LHCN-M2 (cell line): Measurements from ENCODE around the gene IQCN. TPM values are rescaled to one million over a fixed set of nuclear protein-coding genes. Genes with fewer than 3 reads are reported as not detected.

Experiments used
- DNase-seq: peaks from one replicate; pipeline ENCODE4 v3.0.0-alpha.2; 2012; ENCODE audit warnings: low read depth
- polyA plus RNA-seq: library from polyadenylated mRNA; unstranded; fragments of >200 nt; gene quantifications from one replicate; pipeline ENCODE4 v1.2.1, GENCODE V29; 2012; ENCODE audit warnings: missing spikeins
- total RNA-seq: library from RNA; depleted of rRNA; stranded (reverse); fragments of >200 nt; gene quantifications from 2 replicates; pipeline ENCODE4 v1.2.3, GENCODE V29; 2014; rRNA removed

Gene IQCN, protein sequence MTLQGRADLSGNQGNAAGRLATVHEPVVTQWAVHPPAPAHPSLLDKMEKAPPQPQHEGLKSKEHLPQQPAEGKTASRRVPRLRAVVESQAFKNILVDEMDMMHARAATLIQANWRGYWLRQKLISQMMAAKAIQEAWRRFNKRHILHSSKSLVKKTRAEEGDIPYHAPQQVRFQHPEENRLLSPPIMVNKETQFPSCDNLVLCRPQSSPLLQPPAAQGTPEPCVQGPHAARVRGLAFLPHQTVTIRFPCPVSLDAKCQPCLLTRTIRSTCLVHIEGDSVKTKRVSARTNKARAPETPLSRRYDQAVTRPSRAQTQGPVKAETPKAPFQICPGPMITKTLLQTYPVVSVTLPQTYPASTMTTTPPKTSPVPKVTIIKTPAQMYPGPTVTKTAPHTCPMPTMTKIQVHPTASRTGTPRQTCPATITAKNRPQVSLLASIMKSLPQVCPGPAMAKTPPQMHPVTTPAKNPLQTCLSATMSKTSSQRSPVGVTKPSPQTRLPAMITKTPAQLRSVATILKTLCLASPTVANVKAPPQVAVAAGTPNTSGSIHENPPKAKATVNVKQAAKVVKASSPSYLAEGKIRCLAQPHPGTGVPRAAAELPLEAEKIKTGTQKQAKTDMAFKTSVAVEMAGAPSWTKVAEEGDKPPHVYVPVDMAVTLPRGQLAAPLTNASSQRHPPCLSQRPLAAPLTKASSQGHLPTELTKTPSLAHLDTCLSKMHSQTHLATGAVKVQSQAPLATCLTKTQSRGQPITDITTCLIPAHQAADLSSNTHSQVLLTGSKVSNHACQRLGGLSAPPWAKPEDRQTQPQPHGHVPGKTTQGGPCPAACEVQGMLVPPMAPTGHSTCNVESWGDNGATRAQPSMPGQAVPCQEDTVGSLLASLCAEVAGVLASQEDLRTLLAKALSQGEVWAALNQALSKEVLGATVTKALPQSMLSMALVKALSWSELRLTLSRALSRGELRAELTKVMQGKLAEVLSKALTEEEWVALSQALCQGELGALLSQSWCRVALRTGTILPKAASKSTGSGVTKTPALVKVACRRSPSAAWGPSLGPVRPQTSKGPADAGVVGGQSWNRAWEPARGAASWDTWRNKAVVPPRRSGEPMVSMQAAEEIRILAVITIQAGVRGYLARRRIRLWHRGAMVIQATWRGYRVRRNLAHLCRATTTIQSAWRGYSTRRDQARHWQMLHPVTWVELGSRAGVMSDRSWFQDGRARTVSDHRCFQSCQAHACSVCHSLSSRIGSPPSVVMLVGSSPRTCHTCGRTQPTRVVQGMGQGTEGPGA (N-terminal part only)
- total RNA-seq: 0.06 and 0.13 TPM in 2 replicates
- polyA plus RNA-seq: 0.27 TPM

DNA sequence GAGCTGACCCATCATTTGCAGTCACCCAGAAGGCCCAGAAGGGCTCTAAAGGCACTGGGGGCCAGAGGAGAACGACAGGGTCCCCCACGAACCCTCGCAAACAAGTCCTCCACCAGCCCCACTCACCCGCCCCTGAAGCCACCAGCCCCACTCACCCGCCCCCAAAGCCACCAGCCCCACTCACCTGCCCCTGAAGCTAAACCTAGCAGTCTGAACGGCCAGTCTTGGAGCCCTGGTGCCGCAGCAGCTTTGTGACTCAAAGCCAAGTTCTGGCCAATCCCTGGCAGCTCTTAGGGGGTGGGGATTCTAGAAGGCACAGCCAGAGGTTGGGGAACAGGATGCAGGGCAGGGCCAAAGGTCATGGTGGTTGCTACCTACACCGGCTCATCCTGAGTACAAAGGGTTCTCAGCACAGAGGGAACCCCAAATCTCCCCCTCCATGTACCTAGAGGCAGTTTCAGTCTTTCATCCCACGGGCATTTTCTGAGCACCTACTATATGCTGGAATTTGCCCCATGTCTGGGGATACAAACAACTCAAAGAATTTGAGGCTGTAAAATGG lies at the start of gene IQCN:
Gene IQCN, minus strand, starts transcription at position 234 of the 562 bp plus-strand sequence. CDS start 4,974 bp downstream, outside the sequence.
- peak; percentile 43 for DNase-seq

DNA sequence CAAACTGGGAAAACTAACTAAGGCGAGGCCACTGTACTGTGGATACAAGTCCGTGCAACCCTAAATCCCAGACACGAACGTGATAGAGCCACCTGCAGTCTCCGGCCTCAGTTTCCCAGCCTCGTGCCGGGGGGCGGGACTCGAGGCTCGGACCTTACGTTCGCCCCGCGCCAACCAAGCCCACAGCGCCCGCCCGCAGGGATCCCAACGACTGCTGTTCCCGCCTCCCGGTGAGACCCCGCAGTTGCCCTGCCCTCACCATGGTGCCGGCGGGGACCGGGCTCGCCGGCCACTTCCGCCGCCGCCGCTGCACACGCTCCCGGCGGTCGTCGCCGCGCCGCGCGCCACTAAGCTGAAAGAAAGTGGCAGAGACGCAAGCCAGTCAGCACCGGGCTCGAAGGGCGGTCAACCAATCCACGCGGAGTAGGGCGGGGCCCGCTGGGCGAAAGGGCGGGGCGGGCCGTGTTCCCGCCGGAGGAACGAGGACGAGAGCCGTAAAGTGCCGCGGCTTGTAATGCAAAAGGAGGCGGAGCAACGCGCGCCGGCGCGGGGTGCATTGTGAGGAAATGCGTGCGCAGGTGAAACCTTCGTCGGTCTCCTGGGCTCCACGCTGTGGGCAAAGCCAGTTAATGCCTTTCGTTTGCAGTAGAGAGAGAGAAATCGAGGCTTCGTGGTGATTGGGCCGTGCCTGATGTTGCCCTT lies 48.7 kb upstream of the IQCN start, which contains the start of gene LSM4:
Gene LSM4, minus strand, starts transcription at position 318 of the 702 bp plus-strand sequence. Its CDS starts 56 bp downstream, at position 262.
- peak; percentile 97 for DNase-seq

DNA sequence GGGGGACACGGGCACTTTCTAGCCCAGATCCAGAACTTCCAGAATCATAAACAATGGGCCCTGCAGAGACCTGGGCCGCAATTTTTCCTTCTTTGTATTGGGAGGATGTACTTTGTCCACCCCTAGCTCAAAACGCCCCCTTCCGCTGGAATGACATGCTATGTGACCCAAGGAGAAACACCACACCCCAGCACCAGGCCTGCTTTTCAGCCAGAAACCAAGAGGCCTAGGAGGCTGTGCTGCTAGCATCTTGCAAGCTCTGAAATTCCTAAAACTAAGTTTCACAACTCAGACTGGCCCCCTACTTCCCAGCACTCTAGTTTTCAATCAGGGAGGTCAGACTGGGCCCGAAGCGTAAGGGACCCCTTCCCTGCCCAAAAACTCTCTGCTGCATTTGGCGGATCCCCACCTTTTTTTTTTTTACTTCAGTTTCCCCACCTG lies 48.1 kb upstream of the IQCN start:
- peak; percentile 71 for DNase-seq

DNA sequence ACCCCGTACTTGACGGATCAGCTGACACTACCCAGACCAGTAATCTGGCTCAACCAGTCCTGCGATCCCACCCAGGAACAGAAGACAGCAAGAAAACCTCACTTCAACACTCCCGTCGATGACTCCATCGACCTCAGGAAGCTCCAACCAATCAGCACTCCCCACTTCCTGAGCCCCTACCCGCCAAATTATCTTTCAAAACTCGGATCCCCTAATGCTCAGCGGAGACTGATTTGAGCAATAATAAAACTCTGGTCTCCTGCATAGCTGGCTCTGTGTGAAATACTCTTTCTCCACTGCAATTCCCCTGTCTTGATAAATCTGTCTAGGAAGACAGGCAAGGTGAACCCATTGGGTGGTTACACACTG lies 47.5 kb upstream of the IQCN start:
- peak; percentile 27 for DNase-seq

DNA sequence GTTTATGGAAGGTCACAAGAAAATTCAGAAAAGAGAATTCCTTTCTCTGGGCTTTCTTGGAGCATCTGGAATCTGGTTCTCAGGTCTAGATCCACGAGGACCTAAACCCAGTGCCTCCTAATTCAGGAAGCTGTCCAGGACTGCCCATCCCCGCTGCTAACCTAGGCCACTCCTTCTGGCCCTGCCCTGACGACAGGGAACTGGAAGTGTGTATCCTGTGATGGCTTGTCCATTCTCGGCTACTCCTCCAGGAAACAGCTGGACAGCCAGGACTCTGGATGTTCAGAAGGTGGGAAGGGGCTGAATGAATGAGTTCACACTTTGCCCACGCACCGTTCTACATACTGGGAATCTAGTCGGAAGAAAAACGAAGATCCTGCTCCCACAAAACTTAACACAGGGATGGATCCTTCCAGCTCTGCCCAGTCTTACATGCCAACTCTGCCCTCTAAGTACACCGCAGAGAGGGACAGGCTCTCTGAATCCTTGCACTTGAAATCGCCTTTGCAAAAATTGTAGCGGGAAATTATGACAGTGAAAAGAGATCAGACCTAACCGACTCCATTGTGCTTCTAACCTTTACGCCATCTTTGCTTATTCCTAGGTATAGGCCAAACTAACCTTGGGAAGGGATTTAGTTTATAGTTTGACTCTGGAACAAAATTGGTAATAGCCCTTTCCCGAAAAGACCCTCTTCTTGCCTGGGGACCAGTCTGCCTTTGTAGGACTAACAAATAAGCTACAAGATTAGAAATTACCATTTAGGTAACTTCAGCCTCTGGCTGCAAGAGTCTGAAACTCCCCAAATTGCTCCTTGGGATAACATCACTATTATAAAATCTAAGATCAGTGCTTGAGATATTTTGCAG lies 46.8 kb upstream of the IQCN start:
- DNase-seq: no peak

DNA sequence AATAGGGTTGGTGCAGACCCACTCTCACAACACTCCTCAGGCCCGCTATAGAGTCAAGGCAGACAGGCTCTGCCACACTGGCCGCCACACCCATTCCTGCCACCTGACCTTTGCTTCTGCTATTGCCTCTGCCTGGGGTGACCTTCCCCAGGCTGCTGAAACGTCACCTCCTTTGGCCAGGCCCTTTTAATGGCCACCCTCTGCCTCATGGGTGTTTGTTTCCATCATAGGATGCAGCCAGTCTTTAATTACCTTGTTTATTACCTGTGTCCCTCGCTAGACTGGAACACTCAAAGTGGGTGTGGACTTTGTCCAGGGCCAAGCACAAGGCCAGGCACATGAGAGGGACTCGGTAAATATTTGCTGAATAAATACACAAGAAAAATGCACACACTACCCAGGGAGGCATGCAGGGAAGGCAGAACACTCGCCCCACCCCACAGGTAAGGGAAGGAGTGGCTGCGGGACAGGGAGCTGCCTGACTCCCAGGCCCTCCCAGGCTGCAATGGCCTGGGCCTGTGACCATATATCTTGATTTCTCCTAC lies 45.4 kb upstream of the IQCN start:
- no peak for DNase-seq

DNA sequence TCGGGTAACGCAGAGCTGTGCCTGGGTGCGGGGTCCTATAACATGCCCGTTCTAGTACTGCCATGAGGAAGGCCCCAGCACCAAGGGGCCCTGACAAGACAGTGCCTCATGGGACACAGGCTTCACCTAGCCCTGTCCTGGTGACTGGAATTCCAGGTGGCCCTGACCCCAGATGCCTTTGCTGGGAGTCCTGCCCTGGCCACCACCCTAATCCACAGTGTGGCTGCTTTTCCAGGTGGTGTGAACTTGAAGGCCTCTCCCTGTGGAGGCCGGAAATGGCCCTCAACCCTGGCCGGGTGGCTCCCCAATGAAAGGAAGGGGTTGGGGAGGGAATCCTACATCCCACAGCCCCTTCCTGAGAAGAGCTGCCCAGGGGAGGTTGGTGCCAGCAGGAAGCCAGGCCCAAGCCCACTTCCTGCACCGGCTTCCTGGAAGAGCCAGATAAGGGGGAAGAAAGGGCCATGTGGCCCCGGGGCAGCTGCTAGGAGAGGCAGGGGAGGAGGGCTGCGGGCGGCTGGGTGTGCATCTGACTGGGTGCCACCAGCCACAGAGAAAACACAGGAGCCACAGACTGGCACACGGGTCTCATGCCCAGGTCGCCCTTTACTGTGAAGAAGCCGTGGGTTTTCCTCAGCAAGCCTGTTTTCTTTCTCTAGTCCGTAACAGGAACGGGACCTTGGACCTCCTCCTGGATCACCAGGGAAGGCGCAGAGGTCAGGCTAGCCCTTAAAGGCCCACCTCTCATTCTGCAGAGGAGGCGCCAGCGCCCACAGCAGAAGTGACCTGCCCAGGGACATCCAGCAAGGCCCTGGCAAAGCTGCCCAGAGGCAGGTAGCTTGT lies 43.9 kb upstream of the IQCN start:
- no peak for DNase-seq

DNA sequence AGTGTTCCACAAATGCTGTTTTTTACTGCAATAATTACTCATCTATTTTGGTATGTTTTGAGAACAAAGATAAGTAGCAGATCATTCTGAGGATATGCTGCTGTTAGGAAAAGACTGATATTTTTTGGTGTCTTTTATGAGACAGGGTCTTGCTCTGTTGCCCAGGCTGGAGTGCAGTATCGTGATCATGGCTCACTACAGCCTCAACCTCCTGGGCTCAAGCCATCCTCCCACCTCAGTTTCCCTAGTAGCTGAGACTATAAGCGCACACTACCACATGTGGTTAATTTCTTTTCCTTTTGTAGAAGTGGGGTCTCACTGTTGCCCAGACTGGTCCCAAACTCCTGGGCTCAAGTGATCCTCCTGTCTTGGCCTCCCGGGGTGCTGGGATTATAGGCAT lies 39.1 kb upstream of the IQCN start:
- no peak for DNase-seq

DNA sequence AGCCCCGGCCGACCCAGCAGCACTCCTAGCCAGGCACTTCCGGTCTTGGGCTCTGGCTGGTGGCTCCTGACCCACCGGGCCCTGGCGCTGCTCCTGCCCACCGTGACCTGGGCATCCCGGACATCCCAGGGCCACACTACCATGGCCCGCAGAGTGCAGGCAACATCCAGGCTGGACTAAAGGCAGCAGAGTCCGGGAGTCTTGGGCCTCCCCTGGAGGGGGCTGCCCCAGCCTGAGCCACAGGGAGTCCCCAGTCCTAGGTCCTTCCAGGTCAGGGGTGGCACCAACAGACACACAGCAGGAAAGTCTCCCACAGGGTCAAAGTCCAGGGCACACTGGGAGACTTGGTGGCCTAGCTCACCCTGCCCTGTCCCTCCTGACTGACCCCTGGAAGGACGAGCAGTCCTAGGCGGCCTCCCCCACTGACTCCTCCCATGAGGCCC lies 37.9 kb upstream of the IQCN start:
- no peak for DNase-seq

DNA sequence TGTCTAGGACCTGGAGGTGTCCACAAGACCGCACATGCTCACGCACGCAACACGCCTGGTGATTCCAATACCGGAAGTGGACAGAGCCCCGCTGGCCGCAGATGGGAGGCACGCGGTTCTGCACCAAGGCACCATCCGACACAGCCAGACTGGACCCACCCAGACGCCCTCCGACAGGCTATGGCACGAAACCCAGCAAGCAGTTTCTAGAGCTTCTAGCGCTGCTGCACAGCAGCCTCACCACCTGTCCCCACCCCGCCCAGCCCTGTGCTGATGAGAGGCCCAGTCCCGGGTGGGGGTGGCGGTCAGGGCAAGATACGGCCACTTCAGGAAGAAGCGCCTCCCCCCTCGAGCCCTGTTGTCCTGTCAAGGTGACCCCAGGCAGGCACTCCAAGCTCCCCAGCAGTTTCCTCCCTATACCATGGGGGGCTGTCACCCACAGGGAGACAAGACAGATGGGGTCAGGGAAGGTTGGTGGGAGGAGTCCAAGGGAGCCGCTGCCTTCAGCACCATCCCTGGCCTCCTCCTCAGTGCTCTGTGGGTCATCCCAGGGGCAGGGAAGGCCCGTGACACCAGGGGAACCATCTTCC lies 37.3 kb upstream of the IQCN start:
- DNase-seq: no peak

DNA sequence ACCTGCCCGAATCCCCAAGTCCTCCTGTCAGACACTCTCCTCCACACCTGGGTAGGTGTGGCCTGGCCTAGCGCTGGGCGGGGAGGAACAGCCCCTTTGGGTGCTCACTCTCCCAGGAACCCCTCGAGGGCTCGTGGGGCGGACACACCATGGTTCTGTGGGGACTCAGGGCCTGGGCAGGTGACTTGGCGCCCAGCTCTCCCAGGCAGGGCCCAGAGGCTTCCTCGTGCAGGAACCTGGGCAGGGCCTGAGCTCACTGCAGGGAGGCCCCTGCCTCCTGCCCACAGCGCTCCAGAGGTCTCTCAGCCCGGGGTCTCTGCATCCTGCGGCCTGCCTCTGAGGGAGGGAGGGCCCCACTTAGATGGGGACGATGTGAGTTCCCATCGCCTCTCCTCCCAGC lies 36.7 kb upstream of the IQCN start:
- DNase-seq: no peak

DNA sequence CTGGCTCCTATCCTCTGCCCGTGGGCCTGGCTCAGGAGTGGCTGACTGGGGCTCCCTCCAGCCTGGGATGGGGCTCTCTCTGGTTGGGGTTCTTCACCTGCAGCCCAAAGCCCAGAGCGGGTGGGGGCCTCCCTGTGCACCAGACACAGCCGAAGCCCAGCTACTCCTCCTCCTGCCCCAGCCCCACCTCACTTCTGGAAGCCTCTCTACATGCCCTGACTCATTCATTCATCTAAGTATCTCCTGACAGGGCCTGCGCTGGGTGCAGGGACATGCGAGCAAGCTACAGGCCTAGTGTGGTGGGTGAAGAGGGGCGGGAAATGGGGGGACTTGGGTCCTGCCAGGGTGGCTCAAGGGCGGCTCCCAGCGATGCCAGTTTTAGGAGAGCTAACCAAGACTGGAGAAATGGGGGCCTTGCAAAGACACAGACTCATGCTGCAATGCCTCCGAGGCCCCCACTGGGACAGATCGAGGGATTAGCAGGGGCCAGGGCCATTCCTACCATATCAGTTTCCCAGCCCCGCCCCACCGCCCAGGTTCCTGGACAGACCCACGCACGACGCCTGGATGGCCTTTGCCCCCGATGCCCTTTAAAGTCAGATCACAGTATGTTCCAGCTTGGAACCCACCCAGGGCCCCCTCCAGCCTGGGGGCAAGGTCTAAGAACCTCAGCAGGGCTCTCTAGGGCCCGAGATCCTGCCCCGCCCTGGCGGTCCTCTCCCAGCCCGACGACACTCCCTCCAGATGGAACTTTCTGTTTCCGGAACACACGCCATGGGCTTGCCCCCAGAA lies 36.1 kb upstream of the IQCN start:
- no peak for DNase-seq

DNA sequence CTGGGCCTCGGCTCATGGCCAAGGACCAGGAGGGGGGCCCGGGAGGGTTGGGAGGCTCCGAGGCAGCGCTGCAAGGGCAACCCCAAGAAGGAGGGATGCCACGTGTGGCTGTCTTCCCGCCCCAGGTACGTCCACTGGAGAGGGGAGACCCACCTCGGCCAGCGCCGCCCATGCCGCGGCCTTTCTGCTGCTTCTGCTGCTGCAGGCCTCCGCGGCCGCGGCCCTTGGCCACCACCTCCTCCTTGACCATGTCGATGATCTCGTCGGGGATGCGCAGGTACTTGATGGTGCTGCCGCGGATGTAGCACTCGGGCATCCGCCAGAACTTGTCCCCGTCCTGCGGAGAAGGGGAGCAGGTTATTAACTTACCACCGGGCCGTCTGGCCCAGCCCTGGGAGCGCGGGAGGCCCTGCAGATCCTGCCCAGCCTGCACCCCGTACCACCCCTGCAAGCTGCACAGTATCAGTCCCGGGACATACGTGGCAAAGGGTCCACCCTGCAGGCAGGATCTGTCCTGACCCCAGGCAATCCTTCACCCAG lies 35.3 kb upstream of the IQCN start:
- no peak for DNase-seq

DNA sequence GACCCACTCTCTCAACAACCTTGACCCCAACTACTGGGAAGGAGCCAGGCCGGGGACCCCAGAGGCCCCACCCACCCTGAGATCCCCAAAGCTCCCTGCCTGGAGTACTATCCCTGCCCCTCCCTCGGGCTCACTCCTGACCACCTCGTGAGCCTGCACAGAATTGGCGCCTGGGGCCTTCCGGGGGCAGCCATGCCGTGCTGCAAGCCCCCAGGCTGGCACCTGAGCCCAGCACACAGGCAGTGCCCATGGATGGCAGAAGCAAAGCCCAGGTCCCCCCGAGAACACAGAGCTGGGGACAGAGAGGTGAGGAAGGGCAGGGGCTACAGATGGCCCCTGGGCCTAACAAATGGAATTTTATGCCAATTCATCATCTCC lies 34.7 kb upstream of the IQCN start:
- no peak for DNase-seq

DNA sequence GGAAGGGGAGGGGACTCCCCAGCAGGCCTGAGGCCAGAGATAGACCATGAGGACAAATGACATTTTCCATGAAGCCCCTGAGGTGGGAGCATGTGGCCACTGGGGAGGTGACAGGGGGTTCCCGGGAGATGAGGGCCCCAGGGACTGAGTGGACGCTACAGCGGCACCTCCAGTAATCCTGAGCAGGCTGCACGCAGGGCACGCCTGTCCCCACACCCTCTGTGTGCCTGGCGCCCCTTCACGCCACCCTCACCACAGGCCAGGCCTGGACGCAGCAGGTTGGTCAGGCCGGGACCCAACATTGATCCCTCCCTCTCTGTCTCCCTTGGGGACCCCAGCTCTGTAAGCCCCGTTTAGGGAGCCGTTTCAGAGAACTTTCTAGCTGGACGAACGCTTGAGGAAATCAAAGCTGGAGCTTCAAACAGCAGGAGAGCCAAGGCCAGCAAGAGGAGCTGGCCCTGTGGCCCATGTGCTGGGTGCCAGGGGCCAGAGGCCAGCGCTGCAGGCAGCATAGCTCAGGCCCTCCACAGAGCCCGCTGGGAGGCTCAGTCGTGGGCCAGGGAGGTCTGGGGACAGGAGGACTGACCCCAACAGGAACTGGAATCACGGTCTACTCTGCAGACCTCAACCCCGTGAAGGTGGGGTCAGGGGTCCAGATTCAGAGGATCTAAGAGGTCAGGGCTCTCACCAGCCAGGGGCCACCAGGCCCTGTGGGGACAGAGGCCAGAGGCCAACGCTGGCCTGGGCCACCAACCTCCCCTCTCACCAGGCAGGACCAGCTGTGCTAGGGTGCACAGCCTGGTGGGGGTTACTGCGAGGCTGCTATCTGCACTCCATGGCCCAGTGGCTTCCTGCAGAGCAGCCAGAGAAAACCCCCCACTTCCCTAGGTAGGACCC lies 34.0 kb upstream of the IQCN start:
- DNase-seq: no peak

DNA sequence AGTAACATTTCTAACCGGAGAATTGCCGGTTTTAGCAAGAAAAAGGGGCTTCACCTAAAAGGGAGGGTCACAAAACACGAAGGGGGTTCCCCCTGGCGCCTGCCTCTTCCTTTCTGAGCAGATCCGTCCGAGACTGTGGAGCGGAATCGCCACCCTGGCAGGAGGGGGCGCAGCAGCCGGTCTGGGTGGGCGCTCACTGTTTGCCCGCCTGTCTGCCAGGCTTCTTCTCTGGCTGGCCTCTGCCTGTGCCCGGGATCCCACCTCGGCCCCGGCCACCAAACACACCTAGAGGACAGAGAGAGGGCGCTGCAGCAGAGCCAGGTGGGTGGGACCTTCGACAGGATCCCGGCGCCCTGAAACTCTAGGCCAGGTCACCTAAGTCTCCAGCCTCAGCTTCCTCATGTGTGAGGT lies 33.0 kb upstream of the IQCN start:
- no peak for DNase-seq
